ENCODE results near the gene ELFN2.

Gene ELFN2

GRCh38 chr22:37454857-37455686, 27.8 kb upstream of the ELFN2 start:
- DNase-seq (ENCODE audit: low read depth in 2 of 3, low spot score in 2 of 3), result no peak

DNA sequence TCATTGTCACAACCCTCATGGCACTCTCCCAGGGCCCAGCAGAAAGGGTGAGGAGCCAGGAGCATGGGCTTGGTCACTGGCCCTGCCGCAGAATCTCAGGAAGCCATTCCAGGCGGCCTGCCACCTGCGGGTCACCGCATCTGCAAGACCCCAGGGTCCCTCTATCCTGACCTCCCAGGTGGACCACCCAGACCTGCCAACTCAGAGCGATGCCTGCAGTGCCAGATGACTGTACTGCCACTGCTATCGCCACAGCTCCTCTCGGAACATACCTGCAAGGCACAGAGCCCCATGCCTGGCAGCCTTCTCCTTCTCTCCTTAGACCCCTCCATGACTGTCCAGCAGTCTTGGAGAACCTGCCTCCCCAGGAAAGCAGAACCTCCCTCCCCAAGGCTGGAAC, 26.4 kb upstream of the ELFN2 start:
- no peak for DNase-seq (ENCODE audit: low read depth in 2 of 3, low spot score in 2 of 3)

- DNase-seq (ENCODE audit: low read depth in 2 of 3, low spot score in 2 of 3), result no peak
Observed at GRCh38 chr22:37451218-37451617, 23.9 kb upstream of the ELFN2 start.

DNA sequence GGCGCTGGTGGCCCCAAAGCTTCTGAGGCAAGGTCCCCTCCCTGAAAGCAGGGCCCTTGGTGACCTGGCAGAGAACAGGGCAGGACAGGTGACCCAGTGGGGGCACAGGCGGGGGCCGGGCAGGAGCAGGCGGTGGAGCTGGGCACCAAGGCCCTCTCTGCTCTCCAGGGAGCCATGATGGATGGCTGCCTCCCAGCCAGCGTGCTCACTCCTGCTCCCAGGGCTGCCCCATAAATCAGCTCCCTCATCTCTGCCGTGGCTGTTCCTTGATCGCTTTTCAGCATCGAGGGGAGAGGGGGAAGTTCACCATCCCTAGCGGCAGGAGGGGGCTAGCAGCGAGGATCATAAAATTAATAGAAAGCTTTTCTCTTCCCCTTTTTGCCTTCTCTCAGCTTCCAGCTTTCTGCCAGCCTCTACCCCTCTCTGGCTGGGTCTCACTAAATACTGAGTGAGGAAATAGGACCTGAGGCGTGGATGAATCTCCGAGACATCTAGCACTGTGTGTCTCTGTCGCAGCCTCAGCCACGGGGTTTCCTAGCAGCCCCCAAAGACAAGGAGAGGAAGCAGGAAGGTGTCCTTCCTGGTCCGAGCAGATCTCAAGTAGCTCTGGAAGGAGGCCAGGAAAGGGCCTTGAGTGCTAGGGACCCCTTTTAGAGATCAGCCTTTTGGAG, 22.2 kb upstream of the ELFN2 start:
- DNase-seq (ENCODE audit: low read depth in 2 of 3, low spot score in 2 of 3), result no peak

DNA sequence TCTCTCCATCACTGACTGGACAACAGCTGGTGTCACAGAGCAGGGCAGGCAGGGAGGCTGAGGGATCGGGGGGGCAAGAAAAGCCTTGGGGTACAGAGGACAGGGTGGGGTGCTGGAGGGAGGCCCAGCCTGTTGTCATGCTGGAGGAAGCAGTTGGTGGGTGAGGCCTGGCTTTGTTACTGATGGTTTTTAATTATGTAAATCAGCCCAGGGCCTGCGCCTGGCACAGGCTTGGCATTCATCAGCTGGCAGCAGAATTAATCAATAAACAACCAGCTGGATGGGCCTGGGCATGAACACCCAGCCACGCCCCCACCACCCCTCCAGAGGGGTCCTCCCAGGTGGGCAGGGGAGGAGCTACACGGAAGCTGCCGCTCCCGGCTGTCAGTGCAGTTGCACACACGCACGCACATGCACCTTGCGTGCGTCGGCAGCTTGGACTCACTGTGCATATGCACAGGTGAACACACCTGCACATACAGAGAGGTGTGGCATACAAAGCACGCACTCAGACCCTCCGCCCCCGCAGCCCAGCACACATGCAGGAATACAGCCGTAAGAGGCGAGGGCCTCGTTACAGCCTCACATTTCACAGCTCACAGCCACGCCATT, 21.3 kb upstream of the ELFN2 start:
- no peak for DNase-seq (ENCODE audit: low read depth in 2 of 3, low spot score in 2 of 3)

- DNase-seq (ENCODE audit: low read depth in 2 of 3, low spot score in 2 of 3), result no peak
Observed at GRCh38 chr22:37445501-37445900, 18.2 kb upstream of the ELFN2 start.

GRCh38 chr22:37443977-37444376, 16.7 kb upstream of the ELFN2 start:
- no peak for DNase-seq (ENCODE audit: low read depth in 2 of 3, low spot score in 2 of 3)

DNA sequence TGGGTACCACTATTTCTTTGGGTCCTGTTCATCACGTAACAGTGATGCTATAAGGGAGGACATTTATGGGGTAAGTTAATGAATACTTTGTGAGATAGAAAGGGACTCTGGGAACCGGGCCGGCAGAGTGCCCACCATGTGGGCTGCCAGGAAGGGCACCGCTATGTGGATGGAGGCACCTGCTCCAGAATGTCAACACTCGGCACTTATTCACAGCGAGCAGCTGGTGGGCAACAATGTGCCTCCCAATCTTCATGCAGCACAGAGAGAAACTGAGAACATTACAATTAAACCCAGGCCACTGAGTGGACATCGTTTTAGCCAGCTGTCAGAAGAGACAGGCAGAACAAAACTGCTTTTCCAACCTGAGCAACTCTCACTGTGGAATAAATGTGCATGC, 15.8 kb upstream of the ELFN2 start:
- no peak for DNase-seq (ENCODE audit: low read depth in 2 of 3, low spot score in 2 of 3)

GRCh38 chr22:37442537-37442936, 15.3 kb upstream of the ELFN2 start:
- no peak for DNase-seq (ENCODE audit: low read depth in 2 of 3, low spot score in 2 of 3)

DNA sequence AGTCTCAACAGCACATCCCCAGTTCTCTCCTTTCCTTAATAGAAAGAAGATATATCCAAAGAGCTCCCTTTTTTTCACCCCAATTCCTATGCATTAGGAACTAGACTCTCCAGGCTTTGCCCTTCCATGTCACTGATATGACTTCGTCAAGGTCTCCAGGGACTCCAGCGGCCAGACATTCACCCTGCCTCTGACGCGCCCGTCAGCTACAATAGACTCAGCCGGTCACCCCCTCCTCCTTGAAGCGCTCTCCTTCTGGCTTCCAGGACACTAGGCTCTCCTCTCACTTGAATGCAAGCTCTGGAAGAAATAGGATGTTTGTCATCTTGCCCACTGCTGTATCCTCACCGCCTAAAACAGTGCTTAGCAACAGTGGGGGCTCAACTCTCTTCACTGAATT, 14.9 kb upstream of the ELFN2 start:
- no peak for DNase-seq (ENCODE audit: low read depth in 2 of 3, low spot score in 2 of 3)

GRCh38 chr22:37440875-37441274, 13.6 kb upstream of the ELFN2 start:
- DNase-seq (ENCODE audit: low read depth in 2 of 3, low spot score in 2 of 3), result no peak

- no peak for DNase-seq (ENCODE audit: low read depth in 2 of 3, low spot score in 2 of 3)
Observed at GRCh38 chr22:37439347-37439746, 12.1 kb upstream of the ELFN2 start.

GRCh38 chr22:37435970-37436603, 8.8 kb upstream of the ELFN2 start:
- DNase-seq (ENCODE audit: low read depth in 2 of 3, low spot score in 2 of 3), result no peak

DNA sequence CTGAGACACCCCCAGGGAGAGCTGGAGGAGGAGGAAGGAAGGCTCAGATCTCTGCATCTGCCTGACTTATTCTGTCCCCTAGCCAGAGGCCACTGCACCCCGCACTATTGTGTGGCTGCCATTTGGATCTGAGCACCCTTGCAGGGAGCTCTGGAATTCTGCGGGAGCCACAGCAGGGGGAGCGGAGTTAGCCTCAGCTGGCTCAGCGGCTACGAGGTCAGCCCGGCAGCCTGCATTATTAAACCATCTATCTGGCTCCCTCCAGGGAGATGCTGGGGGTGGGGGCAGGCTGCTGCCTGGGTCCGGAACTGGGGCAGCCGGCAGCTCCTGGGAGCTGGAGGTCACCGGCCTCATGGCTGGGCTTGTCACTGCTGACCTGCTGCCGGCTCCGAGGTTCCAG, 6.5 kb upstream of the ELFN2 start:
- DNase-seq (ENCODE audit: low read depth in 2 of 3, low spot score in 2 of 3), result no peak

DNA sequence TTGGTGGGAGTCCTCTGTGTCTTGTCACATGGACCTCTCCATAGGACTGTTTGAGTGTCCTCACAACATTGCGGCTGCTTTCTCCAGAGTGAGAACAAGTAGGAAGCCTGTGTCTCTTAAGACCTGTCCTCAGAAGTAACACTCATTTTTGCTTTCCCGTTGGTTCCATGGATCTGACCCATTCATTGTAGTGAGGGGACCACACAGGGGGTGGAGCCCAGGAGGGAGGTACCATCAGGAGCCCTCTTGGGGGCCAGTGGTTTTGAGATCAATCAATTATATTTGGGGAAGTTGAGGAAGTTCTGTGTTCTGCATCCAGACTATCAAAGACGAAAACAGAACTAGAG, 5.4 kb upstream of the ELFN2 start:
- DNase-seq (ENCODE audit: low read depth in 2 of 3, low spot score in 2 of 3), result no peak

- DNase-seq (ENCODE audit: low read depth in 2 of 3, low spot score in 2 of 3), result no peak
Observed at GRCh38 chr22:37431801-37432707, 4.8 kb upstream of the ELFN2 start.

DNA sequence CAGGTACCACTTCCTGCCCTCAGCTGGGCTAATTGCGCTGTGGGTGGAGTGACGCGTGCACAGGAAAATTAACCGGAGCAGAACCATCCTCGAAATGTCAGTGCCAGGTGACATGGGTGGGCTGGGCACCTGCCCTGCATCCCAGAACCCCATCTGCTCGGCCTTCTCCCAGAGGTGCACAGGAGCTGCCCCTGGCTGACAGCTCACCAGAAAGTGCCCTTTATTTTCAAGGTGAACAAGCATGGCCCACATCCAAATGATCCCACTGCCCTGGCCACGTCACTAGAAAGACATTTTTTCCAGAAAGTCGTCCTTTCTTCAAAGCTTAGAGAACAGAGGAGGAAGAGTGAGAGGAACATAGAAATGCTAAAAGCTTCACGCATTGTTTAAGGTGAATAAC, 4.1 kb upstream of the ELFN2 start:
- DNase-seq (ENCODE audit: low read depth in 2 of 3, low spot score in 2 of 3), result no peak

DNA sequence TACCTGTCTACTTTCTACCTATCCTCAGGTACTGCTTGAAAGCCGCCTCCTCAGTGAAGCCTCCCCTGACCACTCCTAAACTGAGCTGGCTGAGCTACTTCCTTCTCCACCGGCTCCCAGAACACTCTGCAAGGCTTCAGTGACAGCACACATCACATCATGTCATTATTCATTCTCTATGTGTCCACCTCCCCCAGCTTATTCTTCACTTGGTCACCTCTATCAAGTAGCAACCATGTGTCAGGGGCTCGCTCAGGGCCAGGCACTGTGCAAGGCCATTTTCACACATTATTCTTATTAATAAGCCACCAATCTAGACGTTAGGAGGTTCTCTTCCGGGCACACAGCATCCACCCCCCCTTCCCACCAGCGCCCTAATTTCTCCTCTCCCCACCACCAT, 3.7 kb upstream of the ELFN2 start:
- no peak for DNase-seq (ENCODE audit: low read depth in 2 of 3, low spot score in 2 of 3)

- no peak for DNase-seq (ENCODE audit: low read depth in 2 of 3, low spot score in 2 of 3)
Observed at GRCh38 chr22:37428649-37429586, 1.6 kb upstream of the ELFN2 start.
